GM12878 (cell line): Measurements from ENCODE around the gene PHB1. TPM values are rescaled to one million over a fixed set of nuclear protein-coding genes. Genes with fewer than 3 reads are reported as not detected.

Experiments used
- ATAC-seq: fragments of 200-7000 bp; cut with Tn5 transposase; 3 replicates; pipeline ENCODE4 v1.9.1; 2020; ENCODE audit warnings: mild to moderate bottlenecking, moderate library complexity
- BruUV-seq: library from RNA; stranded (reverse); fragments of 400-500 nt; replicated peaks from 2 replicates; lab custom pipeline; 2021; lab: Mats Ljungman, UMichigan
- CTCF ChIA-PET: fragments of 300-600 bp; sonication (Branson Sonifier 250); formaldehyde crosslinking; extraction: SDS; loops from one replicate; lab custom pipeline; 2021; ENCODE audit warnings: inconsistent platforms; lab: Yijun Ruan, JAX
- POLR2A ChIA-PET: fragments of 350-600 bp; formaldehyde crosslinking; extraction: SDS; loops from one replicate; lab custom pipeline; 2021; ENCODE audit warnings: inconsistent platforms; lab: Charles Lee
- RAD21 ChIA-PET: fragments of 300-600 bp; sonication (Branson Sonifier 250); formaldehyde crosslinking; loops from one replicate; lab custom pipeline; 2023; ENCODE audit warnings: antibody characterized with exemption; ENCODE audit not compliant: unreplicated experiment; lab: Charles Lee
- SMC1A ChIA-PET: fragments of 300-600 bp; sonication (Branson Sonifier 250); formaldehyde crosslinking; loops from one replicate; lab custom pipeline; 2023; ENCODE audit not compliant: unreplicated experiment, uncharacterized antibody; lab: Charles Lee
- DNase-seq: peaks from one replicate; pipeline ENCODE4 v3.0.0-alpha.2; 2011; ENCODE audit warnings: low read depth, low spot score
- FAIRE-seq: peaks from 3 replicates; lab custom pipeline; 2011; peaks lifted over from hg19 to GRCh38; lab: Jason Lieb, UNC
- H2AFZ ChIP-seq: 2 replicates; pipeline ENCODE4 v1.6.0; 2011; ENCODE audit warnings: low read depth, low read length, control low read depth; ENCODE audit not compliant: control insufficient read depth
- H3K27ac ChIP-seq: 2 replicates; pipeline ENCODE4 v1.5.1; 2011; ENCODE audit warnings: control low read depth; ENCODE audit not compliant: control insufficient read depth, insufficient read depth
- H3K27me3 ChIP-seq, 2 experiments: replicated peaks in 1 of 2; 2 replicates each; pipeline versions ENCODE4 v1.6.0 to v1.6.1; 2011; ENCODE audit warnings: low read length in 1 of 2; ENCODE audit not compliant: control insufficient read depth in 2 of 2, insufficient read depth in 2 of 2
- H3K36me3 ChIP-seq, 2 experiments: 2 replicates each; pipeline ENCODE4 v1.5.1; 2011; ENCODE audit warnings: low read length in 1 of 2; ENCODE audit not compliant: control insufficient read depth in 2 of 2, insufficient read depth in 2 of 2
- H3K4me1 ChIP-seq: 2 replicates; pipeline ENCODE4 v1.6.1; 2011; ENCODE audit warnings: mild to moderate bottlenecking, low read length, moderate library complexity, mixed read lengths; ENCODE audit not compliant: control insufficient read depth, insufficient read depth
- H3K4me2 ChIP-seq: 2 replicates; pipeline ENCODE4 v1.6.0; 2011; ENCODE audit warnings: control low read depth; ENCODE audit not compliant: control insufficient read depth, insufficient read depth
- H3K4me3 ChIP-seq: fragments of 200-600 bp; sonication (generic); 2 replicates; pipeline ENCODE4 v1.5.1; 2016
- H3K79me2 ChIP-seq: 2 replicates; pipeline ENCODE4 v1.6.0; 2011; ENCODE audit warnings: low read length; ENCODE audit not compliant: control insufficient read depth, insufficient read depth
- H3K9ac ChIP-seq: 2 replicates; pipeline ENCODE4 v1.8.0; 2011; ENCODE audit warnings: low read length, control low read depth, mixed read lengths; ENCODE audit not compliant: control insufficient read depth, insufficient read depth
- H3K9me3 ChIP-seq: replicated peaks from 3 replicates; pipeline ENCODE4 v1.5.1; 2011; ENCODE audit warnings: mild to moderate bottlenecking, low read length; ENCODE audit not compliant: control insufficient read depth, insufficient read depth
- H4K20me1 ChIP-seq: 2 replicates; pipeline ENCODE4 v1.6.0; 2011; ENCODE audit not compliant: control insufficient read depth, insufficient read depth
- E2F4 ChIP-seq: IDR thresholded peaks from 2 replicates; pipeline ENCODE4 v1.6.1; 2012; ENCODE audit warnings: low read depth, low read length, improper control_type of control experiment
- HDAC6 ChIP-seq: fragments of 200-600 bp; sonication (generic); IDR thresholded peaks from one replicate; pipeline ENCODE4 v1.8.0; 2017; ENCODE audit warnings: antibody characterized with exemption; ENCODE audit not compliant: unreplicated experiment
- PRDM15 ChIP-seq: fragments of 450-650 bp; formaldehyde crosslinking; IDR thresholded peaks from 2 replicates; pipeline ENCODE4 v1.4.0; 2020; ENCODE audit warnings: mild to moderate bottlenecking, moderate library complexity
- REST ChIP-seq: IDR thresholded peaks from 2 replicates; pipeline ENCODE4 v1.6.1; 2012; ENCODE audit warnings: mild to moderate bottlenecking, low read depth, low read length
- SUPT20H ChIP-seq: IDR thresholded peaks from 2 replicates; pipeline ENCODE4 v1.6.1; 2011; ENCODE audit warnings: low read depth, mild to moderate bottlenecking, low read length, moderate library complexity, borderline replicate concordance; ENCODE audit not compliant: control insufficient read depth
- SUZ12 ChIP-seq: fragments of 200-600 bp; sonication (generic); IDR thresholded peaks from one replicate; pipeline ENCODE4 v1.6.1; 2018; ENCODE audit warnings: antibody characterized with exemption, mild to moderate bottlenecking; ENCODE audit not compliant: unreplicated experiment
- USF2 ChIP-seq: IDR thresholded peaks from 2 replicates; pipeline ENCODE4 v1.6.1; 2011; ENCODE audit warnings: low read depth, low read length, improper control_type of control experiment, borderline replicate concordance
- YBX1 ChIP-seq: fragments of 450-650 bp; IDR thresholded peaks from 2 replicates; pipeline ENCODE4 v1.6.1; 2016; ENCODE audit warnings: antibody characterized with exemption
- ZBTB33 ChIP-seq: fragments of 450-650 bp; IDR thresholded peaks from 2 replicates; pipeline ENCODE4 v1.6.1; 2017; ENCODE audit warnings: mild to moderate bottlenecking
- WGBS: methylation state at CpG from one replicate; pipeline ENCODE4 v1.1.6; 2016; ENCODE audit warnings: low lambda C conversion rate; ENCODE audit not compliant: insufficient replicate concordance, insufficient coverage; ENCODE audit errors: missing lambda C conversion rate; 5-methylcytosine and 5-hydroxymethylcytosine counted together
- in situ Hi-C: fragments of 300-500 bp; cut with MboI; formaldehyde crosslinking; loops from 9 replicates; pipeline ENCODE4 v1.14.3; 2018; ENCODE audit warnings: mixed read lengths
- intact Hi-C: fragments of 100-400 bp; cut with micrococcal nuclease; formaldehyde crosslinking; loops from one replicate; pipeline ENCODE4 v1.14.2; 2022; ENCODE audit not compliant: unreplicated experiment
- polyA plus RNA-seq, 11 experiments: library from polyadenylated mRNA; depleted of rRNA in 4 of 11; unstranded in 6 of 11; stranded (reverse) in 5 of 11; fragments of >200 nt; fragmentation: Nextera tagmentation in 4 of 11; fragmentation: Illumina TruSeq in 1 of 11; extraction: Ambion mirVana in 4 of 11; extraction: Trizol in 1 of 11; gene quantifications; 1 replicate in 1 of 11; 2 replicates in 10 of 11; pipeline versions ENCODE4 v1.2.1 to v1.2.3, GENCODE V29; 2011 to 2016; ENCODE audit warnings: inconsistent platforms in 2 of 11, missing spikeins in 2 of 11, low read depth in 1 of 11
- total RNA-seq, 4 experiments: library from RNA; depleted of rRNA in 3 of 4; stranded (reverse); fragments of >200 nt in 3 of 4; fragmentation: Illumina TruSeq in 1 of 4; extraction: Trizol in 1 of 4; gene quantifications; 2 replicates each; pipeline versions ENCODE4 v1.2.1 to v1.2.3, GENCODE V29; 2013 to 2021

PHB1 gene
- total and polyA plus RNA-seq, 10 of the 15 experiments (the other 5 are each of a cell fraction or from before 2014, with no cell fraction given): 117 to 466 (median 248) TPM

- TF ChIP-seq YBX1 (no peak), USF2 (no peak), SUZ12 (no peak), REST (no peak), HDAC6 (no peak)
Measured at GRCh38 chr17:49399995-49400394, 14.7 kb downstream of the PHB1 start (continued).

GRCh38 chr17:49397586-49397985 lies 17.1 kb downstream of the PHB1 start:
- in situ Hi-C loops: no loop called here
- Histone ChIP-seq H3K4me3 (no peak overlapping the region), H4K20me1 (0 out of 2 replicates have a peak, but pooled peaks cover 2% of the 10 kb centered on the region), H3K36me3 (no peaks in the 10 kb centered on the region; a peak in 1 of 4 replicates), H3K27me3 (no peaks in the 10 kb centered on the region), H2AFZ (no peak overlapping the region), H3K79me2 (no peaks in the 10 kb centered on the region), H3K27ac (no peak overlapping the region), H3K4me2 (no peak overlapping the region), H3K4me1 (no peaks in the 10 kb centered on the region), H3K9ac (no peak overlapping the region), H3K9me3 (no peaks in the 10 kb centered on the region)
- CTCF ChIA-PET: interaction anchor here (0.7 to 5.2 kb wide), 10 partner anchors 8 to 158 kb away, joined by 3 to 49 read pairs (median 3); no protein-coding TSS in a partner anchor
- DNase-seq: no peak
- POLR2A ChIA-PET: no interaction called here
- no peak for ATAC-seq
- RAD21 ChIA-PET: interaction anchor here (1.0 to 1.1 kb wide), 3 partner anchors 29 to 86 kb away, joined by 3 to 7 read pairs (median 4); no protein-coding TSS in a partner anchor
- FAIRE-seq: no peak
- WGBS: 44% methylated on average over 4 of the region's 4 CpGs
- SMC1A ChIA-PET: interaction anchor here (1.7 to 7.9 kb wide), 3 partner anchors 27 to 80 kb away, joined by 5 to 85 read pairs (median 8); no protein-coding TSS in a partner anchor
- no TSS peak for BruUV-seq
- intact Hi-C loops: loop anchor here (5.0 to 10.0 kb wide), 2 partner anchors 35 to 163 kb away; partner anchors contain the start of genes PHOSPHO1 and ZNF652
- TF ChIP-seq E2F4 (no peak), ZBTB33 (no peak), SUPT20H (no peak), PRDM15 (CRISPR knock-in tag) (no peak)
